Activated naive CD4-positive, alpha-beta T cell treated with Interleukin-2 at 50 U/mL for 16 hours (primary cell): ENCODE results near the gene GNB3.
A peak's percentile ranks its signal among the peaks of the same experiment; 100 is the strongest.
"Not testable (repeated sequence)": the region's sequence is repeated elsewhere in the genome, so short reads cannot be mapped to it uniquely, and the experiment has no call there.

Experiments used
- DNase-seq: peaks from one replicate; pipeline ENCODE4 v3.0.0-alpha.2; 2020

GNB3 gene

GRCh38 chr12:6886206-6886999 lies 45.7 kb downstream of the GNB3 start:
- not testable (repeated sequence) for DNase-seq

DNA sequence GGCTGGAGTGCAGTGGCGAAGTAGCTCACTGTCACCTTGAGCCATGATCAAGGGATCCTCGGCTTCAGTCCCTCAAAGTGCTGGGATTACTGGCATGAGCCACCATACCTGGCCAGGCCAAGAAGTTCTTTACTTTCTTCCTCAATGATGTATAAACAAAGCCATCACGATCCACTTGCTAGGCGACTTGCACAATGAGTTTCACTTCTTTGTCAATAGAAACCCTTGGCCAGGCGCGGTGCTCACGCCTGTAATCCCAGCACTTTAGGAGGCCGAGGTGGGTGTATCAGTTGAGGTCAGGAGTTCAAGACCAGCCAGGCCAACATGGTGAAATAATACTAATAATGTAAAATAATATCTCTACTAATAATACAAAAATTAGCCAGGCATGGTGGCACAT lies 46.7 kb downstream of the GNB3 start:
- no peak for DNase-seq

- no peak for DNase-seq
Observed at GRCh38 chr12:6888360-6888759, 47.6 kb downstream of the GNB3 start.

DNA sequence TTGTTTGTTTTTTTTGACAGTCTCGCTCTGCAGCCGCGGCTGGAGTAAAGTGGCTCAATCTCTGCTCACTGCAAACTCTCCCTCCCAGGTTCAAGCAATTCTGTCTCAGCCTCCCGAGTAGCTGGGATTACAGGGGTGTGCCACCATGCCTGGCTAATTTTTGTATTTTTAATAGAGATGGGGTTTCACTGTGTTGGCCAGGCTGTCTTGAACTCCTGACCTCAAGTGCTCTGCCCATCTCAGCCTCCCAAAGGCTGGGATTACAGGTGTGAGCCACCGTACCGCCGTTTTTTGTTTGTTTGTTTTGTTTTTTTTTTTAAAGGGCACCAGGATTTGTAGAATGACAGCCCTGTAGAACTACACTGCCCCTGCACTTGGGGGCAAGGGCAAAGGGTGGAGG lies 48.1 kb downstream of the GNB3 start:
- DNase-seq: not testable (repeated sequence)

DNA sequence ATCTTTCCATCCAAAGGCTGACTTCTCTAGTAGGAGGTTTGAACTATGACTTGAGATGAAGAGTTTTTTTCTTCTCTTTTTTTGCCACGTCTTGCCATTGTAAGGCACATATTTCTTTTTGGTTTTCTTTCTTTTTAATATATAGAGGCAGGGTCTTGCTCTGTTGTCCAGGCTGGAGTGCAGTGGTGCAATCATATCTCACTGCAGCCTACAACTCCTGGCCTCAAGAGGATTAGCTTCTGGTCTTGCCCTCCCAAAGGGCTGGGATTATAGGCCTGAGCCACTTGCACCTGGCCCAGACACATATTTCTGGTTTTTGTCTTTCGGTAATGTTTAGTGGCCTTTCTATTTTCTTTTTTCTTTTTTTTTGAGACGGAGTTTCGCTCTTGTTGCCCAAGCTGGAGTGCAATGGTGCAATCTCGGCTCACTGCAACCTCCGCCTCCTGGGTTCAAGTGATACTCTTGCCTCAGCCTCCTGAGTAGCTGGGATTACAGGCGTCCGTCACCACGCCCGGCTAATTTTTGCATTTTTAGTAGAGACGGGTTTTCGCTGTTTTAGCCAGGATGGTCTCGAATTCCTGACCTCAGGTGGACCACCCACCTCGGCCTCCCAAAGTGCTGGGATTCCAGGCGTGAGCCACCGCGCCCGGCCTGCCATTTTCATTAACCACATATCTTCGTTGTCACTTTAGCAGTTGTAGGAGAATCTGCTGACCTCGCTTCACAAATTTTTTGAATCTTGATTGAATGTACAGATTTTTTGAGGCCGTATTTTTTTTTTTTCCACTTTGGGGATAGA lies 49.2 kb downstream of the GNB3 start:
- DNase-seq: not testable (repeated sequence)

GRCh38 chr12:6890789-6891645 lies 50.3 kb downstream of the GNB3 start:
- peak; percentile 99 for DNase-seq

GRCh38 chr12:6891646-6892001 lies 50.9 kb downstream of the GNB3 start:
- DNase-seq: no peak

DNA sequence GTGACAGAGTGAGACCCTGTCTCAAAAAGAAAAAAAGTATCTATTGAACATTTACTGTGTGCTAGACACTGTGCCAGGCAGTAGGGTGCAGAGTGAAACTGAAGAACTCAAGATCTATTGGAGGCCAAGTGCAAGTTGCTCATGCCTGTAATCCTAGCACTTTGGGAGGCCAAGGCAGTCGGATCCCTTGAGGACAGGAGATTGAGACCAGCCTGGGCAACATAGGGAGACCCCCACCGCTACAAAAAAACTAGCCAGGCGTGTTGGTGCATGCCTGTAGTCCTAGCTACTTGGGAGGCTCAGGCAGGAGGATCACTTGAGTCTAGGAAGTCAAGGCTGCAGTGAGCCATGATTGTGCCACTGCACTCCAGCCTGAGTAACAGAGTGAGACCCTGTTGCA lies 52.0 kb downstream of the GNB3 start:
- not testable (repeated sequence) for DNase-seq

DNA sequence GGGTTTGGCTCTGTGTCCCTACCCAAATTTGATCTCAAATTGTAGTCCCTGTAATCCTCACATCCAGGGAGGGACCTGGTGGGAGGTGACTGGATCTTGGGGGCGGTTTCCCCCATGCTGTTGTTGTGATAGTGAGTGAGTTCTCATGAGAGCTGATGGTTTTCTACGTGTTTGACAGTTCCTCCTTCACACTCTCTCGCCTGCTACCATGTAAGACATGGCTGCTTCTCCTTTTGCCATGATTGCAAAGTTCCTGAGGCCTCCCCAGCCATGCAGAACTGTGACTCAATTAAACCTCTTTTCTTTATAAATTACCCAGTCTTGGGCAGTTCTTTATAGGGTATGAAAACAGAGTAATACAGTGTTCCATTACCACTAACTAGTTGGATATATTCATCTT lies 53.6 kb downstream of the GNB3 start:
- no peak for DNase-seq
